WI38 (cell line): Measurements from ENCODE around the gene TMEM242.
"Not testable (repeated sequence)": the region's sequence is repeated elsewhere in the genome, so short reads cannot be mapped to it uniquely, and the experiment has no call there.

ENCODE experiments used
- H3K4me3 ChIP-seq: 2 replicates; pipeline ENCODE4 v1.5.1; 2011; ENCODE audit warnings: low read depth, mild to moderate bottlenecking, control low read depth, low read length
- CTCF ChIP-seq: IDR thresholded peaks from 2 replicates; pipeline ENCODE4 v1.5.1; 2012; ENCODE audit warnings: low read depth, mild to moderate bottlenecking, control low read depth, low read length

TMEM242 gene

GRCh38 chr6:157312757-157313156 is 10.6 kb downstream of the TMEM242 start:
- no peak overlapping the region for H3K4me3 ChIP-seq
- TF ChIP-seq CTCF, result no peak

GRCh38 chr6:157310693-157311092 is 12.6 kb downstream of the TMEM242 start:
- H3K4me3 ChIP-seq, result not testable (repeated sequence)

DNA sequence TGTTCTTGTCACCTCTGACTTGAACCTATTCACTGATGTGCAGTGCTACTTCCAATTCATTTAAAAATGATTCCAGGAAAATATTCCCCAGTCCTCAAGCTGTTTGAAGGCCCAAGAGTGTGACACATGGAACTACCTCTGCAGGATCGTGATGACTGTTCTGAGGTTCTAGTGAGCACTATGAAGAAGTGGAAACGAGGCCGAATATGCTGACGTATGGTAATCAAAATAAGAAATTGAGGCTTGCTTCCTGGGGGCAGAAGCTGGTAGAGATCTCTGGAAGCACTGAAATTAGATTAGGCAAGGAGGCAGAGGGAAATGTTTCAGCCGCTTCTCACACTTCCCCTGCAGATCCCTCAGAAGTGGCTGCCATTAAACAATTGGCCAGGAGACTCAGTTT is 15.7 kb downstream of the TMEM242 start:
- no peak for TF ChIP-seq CTCF

GRCh38 chr6:157305670-157306653 is 17.4 kb downstream of the TMEM242 start:
- TF ChIP-seq CTCF, result no peak

More for the DNA sequence above, 15.7 kb downstream of the TMEM242 start:
- no peak overlapping the region for H3K4me3 ChIP-seq

DNA sequence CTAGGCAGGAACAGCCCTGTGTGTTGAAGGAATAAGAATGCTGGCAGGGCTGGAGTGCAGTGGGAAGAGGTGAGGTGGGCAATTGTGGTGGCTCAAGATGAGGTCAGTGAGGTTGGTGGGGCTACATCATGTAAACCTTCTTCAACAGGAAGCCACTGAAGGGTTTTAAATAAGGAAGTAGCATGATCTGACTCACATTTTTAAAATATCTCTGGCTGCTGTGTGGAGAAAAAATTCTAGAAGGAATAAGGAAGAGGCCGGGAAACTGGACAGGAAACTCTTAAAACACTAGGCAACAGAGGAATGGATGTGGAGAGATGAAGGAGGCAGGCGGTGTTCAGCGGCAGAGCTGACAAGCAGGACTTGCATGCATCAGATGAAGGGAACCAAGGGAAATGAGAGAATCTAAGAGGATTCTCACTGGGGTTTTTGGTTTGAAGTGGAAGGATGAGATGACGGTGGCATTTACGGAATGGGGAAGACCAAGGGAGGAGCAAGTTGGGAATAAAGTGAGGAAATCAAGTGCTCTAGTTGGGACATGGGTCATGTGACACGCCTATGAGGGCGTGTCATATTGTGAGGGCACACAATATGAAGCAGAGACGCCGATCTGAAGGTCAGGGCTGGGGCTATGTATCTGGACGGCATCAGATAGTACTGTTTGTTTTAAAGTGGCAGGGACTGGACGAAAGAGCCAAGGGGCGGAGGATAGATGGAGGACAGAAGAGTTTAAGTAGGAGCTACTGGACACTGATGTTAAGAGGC is 18.2 kb downstream of the TMEM242 start:
- no peak for TF ChIP-seq CTCF
- no peak overlapping the region for H3K4me3 ChIP-seq

More at GRCh38 chr6:157305670-157306653, 17.4 kb downstream of the TMEM242 start:
- no peak overlapping the region for H3K4me3 ChIP-seq

DNA sequence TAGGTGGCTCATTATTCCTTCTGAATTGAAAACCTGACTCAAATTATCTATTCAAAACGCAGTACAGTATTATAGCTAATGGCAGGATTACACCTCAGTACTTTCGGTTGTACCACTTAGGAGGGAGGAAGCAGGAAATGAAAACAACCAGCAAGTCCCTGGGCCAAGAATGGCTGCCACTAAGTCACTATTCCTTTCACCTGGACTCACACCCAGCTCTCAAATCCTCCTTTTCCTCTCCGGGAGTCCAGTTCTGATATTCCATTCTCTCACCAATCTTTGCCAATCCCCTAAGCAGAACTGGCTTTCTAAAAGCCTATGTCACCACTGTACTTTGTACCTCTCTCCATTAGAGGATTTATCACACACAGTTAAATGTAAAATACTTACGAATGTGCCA is 20.6 kb downstream of the TMEM242 start:
- no peak for TF ChIP-seq CTCF

GRCh38 chr6:157300436-157300835 is 22.9 kb downstream of the TMEM242 start:
- no peak for TF ChIP-seq CTCF

More for the DNA sequence above, 20.6 kb downstream of the TMEM242 start:
- no peak overlapping the region for H3K4me3 ChIP-seq

More at GRCh38 chr6:157300436-157300835, 22.9 kb downstream of the TMEM242 start:
- H3K4me3 ChIP-seq, result no peak overlapping the region
